SK-N-SH (cell line): ENCODE measurements around the gene PRKCH. TPM values are rescaled to one million over a fixed set of nuclear protein-coding genes. Genes with fewer than 3 reads are reported as not detected.

ENCODE experiments used
- CTCF ChIA-PET: fragments of 300-600, 350-600 bp; formaldehyde crosslinking; extraction: SDS; loops from one replicate; lab custom pipeline; 2021; lab: Yijun Ruan, JAX
- POLR2A ChIA-PET: fragments of 350-600 bp; sonication (Branson Sonifier 250); formaldehyde crosslinking; extraction: SDS; loops from one replicate; lab custom pipeline; 2020; ENCODE audit warnings: antibody characterized with exemption, inconsistent platforms; lab: Yijun Ruan, JAX
- DNase-seq: peaks from one replicate; pipeline ENCODE4 v3.0.0; 2012
- H2AFZ ChIP-seq: fragments of 200-600 bp; sonication (generic); 2 replicates; pipeline ENCODE4 v1.8.1; 2016; ENCODE audit warnings: antibody characterized with exemption, mild to moderate bottlenecking, low read depth
- H3F3A ChIP-seq: fragments of 200-600 bp; sonication (generic); replicated peaks from 2 replicates; pipeline ENCODE3; 2016; ENCODE audit warnings: antibody characterized with exemption, mild to moderate bottlenecking; ENCODE audit not compliant: insufficient read depth
- H3K27ac ChIP-seq, 2 experiments: fragments of 200-500 bp in 1 of 2; fragments of 200-600 bp in 1 of 2; sonication (Bioruptor generic) in 1 of 2; sonication (generic), shearing (Covaris generic) in 1 of 2; 2 replicates each; pipeline versions ENCODE4 v1.5.1 to v1.6.1; 2014 to 2016; ENCODE audit warnings: low read depth in 2 of 2, inconsistent platforms in 1 of 2, low read length in 1 of 2, mild to moderate bottlenecking in 1 of 2, mixed read lengths in 1 of 2
- H3K27me3 ChIP-seq: fragments of 200-600 bp; sonication (generic), shearing (Covaris generic); 2 replicates; pipeline ENCODE4 v1.6.1; 2016; ENCODE audit warnings: mixed run types; ENCODE audit not compliant: insufficient read depth
- H3K36me3 ChIP-seq, 2 experiments: fragments of 200-500 bp in 1 of 2; fragments of 200-600 bp in 1 of 2; sonication (Bioruptor generic) in 1 of 2; sonication (generic) in 1 of 2; replicated peaks in 1 of 2; 2 replicates each; pipeline versions ENCODE3 to v1.5.1; 2014 to 2016; ENCODE audit warnings: low read length in 1 of 2, mild to moderate bottlenecking in 1 of 2; ENCODE audit not compliant: insufficient read depth in 2 of 2, control insufficient read depth in 1 of 2
- H3K4me1 ChIP-seq, 2 experiments: fragments of 200-500 bp in 1 of 2; fragments of 200-600 bp in 1 of 2; sonication (Bioruptor generic) in 1 of 2; sonication (generic), shearing (Covaris generic) in 1 of 2; 2 replicates each; pipeline versions ENCODE4 v1.5.1 to v1.6.1; 2014 to 2016; ENCODE audit warnings: low read depth in 1 of 2, low read length in 1 of 2, mixed run types in 1 of 2; ENCODE audit not compliant: insufficient read depth in 2 of 2, control insufficient read depth in 1 of 2
- H3K4me2 ChIP-seq: fragments of 200-600 bp; sonication (generic), shearing (Covaris generic); 2 replicates; pipeline ENCODE4 v1.6.1; 2017; ENCODE audit warnings: mixed run types
- H3K4me3 ChIP-seq, 2 experiments: fragments of 200-500 bp in 1 of 2; fragments of 200-600 bp in 1 of 2; sonication (Bioruptor generic) in 1 of 2; sonication (generic), shearing (Covaris generic) in 1 of 2; 2 replicates each; pipeline versions ENCODE4 v1.5.1 to v1.8.1; 2014 to 2016; ENCODE audit warnings: low read depth in 2 of 2, inconsistent platforms in 1 of 2, low read length in 1 of 2, mild to moderate bottlenecking in 1 of 2, mixed read lengths in 1 of 2, moderate library complexity in 1 of 2
- H3K79me2 ChIP-seq: fragments of 200-600 bp; sonication (generic); 2 replicates; pipeline ENCODE4 v1.8.1; 2017; ENCODE audit warnings: mild to moderate bottlenecking; ENCODE audit not compliant: insufficient read depth
- H3K9ac ChIP-seq: fragments of 200-600 bp; sonication (generic); 2 replicates; pipeline ENCODE4 v1.6.1; 2017; ENCODE audit warnings: mixed run types
- H3K9me2 ChIP-seq: fragments of 200-600 bp; sonication (generic); 2 replicates; pipeline ENCODE4 v1.6.1; 2017; ENCODE audit warnings: mixed run types
- H3K9me3 ChIP-seq: fragments of 200-600 bp; sonication (generic); 2 replicates; pipeline ENCODE4 v1.6.1; 2017; ENCODE audit warnings: mixed run types, mild to moderate bottlenecking, moderate library complexity
- H4K20me1 ChIP-seq: fragments of 200-600 bp; sonication (generic); 2 replicates; pipeline ENCODE4 v1.6.1; 2017; ENCODE audit warnings: mild to moderate bottlenecking, mixed run types; ENCODE audit not compliant: insufficient read depth
- CHD2 ChIP-seq: fragments of 150-350 bp; IDR thresholded peaks from 2 replicates; pipeline ENCODE4 v1.6.1; 2018; ENCODE audit warnings: low read length; ENCODE audit not compliant: partially characterized antibody
- EP300 ChIP-seq, 2 experiments: IDR thresholded peaks; 2 replicates each; pipeline versions ENCODE4 v1.4.0 to v1.6.1; 2012; ENCODE audit warnings: borderline replicate concordance in 1 of 2, low read depth in 1 of 2, low read length in 1 of 2
- FOSL2 ChIP-seq: IDR thresholded peaks from 2 replicates; pipeline ENCODE4 v1.4.0; 2012; ENCODE audit warnings: low read depth, mild to moderate bottlenecking, moderate library complexity, borderline replicate concordance
- FOXM1 ChIP-seq: IDR thresholded peaks from 2 replicates; pipeline ENCODE4 v1.4.0; 2012; ENCODE audit warnings: low read depth, mild to moderate bottlenecking
- GABPA ChIP-seq: IDR thresholded peaks from 2 replicates; pipeline ENCODE4 v1.4.0; 2012; ENCODE audit warnings: low read depth, mild to moderate bottlenecking
- GATA2 ChIP-seq: sonication (generic); formaldehyde crosslinking; IDR thresholded peaks from 2 replicates; pipeline ENCODE4 v1.5.0; 2020; ENCODE audit warnings: mild to moderate bottlenecking, missing genetic modification reagents
- IRF3 ChIP-seq: fragments of 150-350 bp; IDR thresholded peaks from 2 replicates; pipeline ENCODE4 v1.6.1; 2016; ENCODE audit warnings: mild to moderate bottlenecking, low read depth, low read length
- JUND ChIP-seq: IDR thresholded peaks from 2 replicates; pipeline ENCODE4 v1.4.0; 2012
- MAX ChIP-seq: IDR thresholded peaks from 2 replicates; pipeline ENCODE4 v1.4.0; 2012; ENCODE audit warnings: low read depth
- MXI1 ChIP-seq: IDR thresholded peaks from 2 replicates; pipeline ENCODE4 v1.6.1; 2012; ENCODE audit warnings: mild to moderate bottlenecking, low read depth, low read length, improper control_type of control experiment
- NFIC ChIP-seq: IDR thresholded peaks from 2 replicates; pipeline ENCODE4 v1.4.0; 2012; ENCODE audit warnings: borderline replicate concordance
- PBX3 ChIP-seq: IDR thresholded peaks from 2 replicates; pipeline ENCODE4; 2012
- POLR2AphosphoS5 ChIP-seq: IDR thresholded peaks from 2 replicates; pipeline ENCODE4 v1.6.1; 2012; ENCODE audit warnings: low read depth, low read length
- RCOR1 ChIP-seq: fragments of 150-350 bp; IDR thresholded peaks from 2 replicates; pipeline ENCODE4 v1.6.1; 2017; ENCODE audit warnings: antibody characterized with exemption, low read length
- SMC3 ChIP-seq: IDR thresholded peaks from 2 replicates; pipeline ENCODE4 v1.6.1; 2012; ENCODE audit warnings: low read depth, low read length, improper control_type of control experiment
- TCF12 ChIP-seq: IDR thresholded peaks from 2 replicates; pipeline ENCODE4 v1.4.0; 2012
- TEAD4 ChIP-seq: IDR thresholded peaks from 2 replicates; pipeline ENCODE4 v1.4.0; 2012; ENCODE audit warnings: mild to moderate bottlenecking, borderline replicate concordance; ENCODE audit not compliant: insufficient read depth
- USF1 ChIP-seq: IDR thresholded peaks from 2 replicates; pipeline ENCODE4 v1.4.0; 2012; ENCODE audit warnings: low read depth, borderline replicate concordance
- USF2 ChIP-seq: fragments of 150-350 bp; IDR thresholded peaks from 2 replicates; pipeline ENCODE4 v1.6.1; 2017; ENCODE audit warnings: antibody characterized with exemption, low read length, low read depth, borderline replicate concordance
- YY1 ChIP-seq: IDR thresholded peaks from 2 replicates; pipeline ENCODE4 v1.4.0; 2012; ENCODE audit warnings: low read depth, mild to moderate bottlenecking
- WGBS: methylation state at CpG from one replicate; pipeline ENCODE4 v1.1.6; 2017; ENCODE audit warnings: low lambda C conversion rate; 5-methylcytosine and 5-hydroxymethylcytosine counted together
- polyA plus RNA-seq, 3 experiments: library from polyadenylated mRNA; depleted of rRNA; stranded (reverse); fragments of >200 nt; gene quantifications; 2 replicates each; pipeline ENCODE4 v1.2.3, GENCODE V29; 2012
- TF ChIP-seq, protein P1 (sequence below): fragments of 200-600 bp; sonication (generic); IDR thresholded peaks from 2 replicates; pipeline ENCODE4 v1.6.1; 2017; ENCODE audit warnings: antibody characterized with exemption, mild to moderate bottlenecking, moderate library complexity
- TF ChIP-seq, protein P2 (sequence below): IDR thresholded peaks from 2 replicates; pipeline ENCODE4 v1.6.1; 2012; ENCODE audit warnings: mild to moderate bottlenecking, low read depth, low read length, moderate library complexity

Gene PRKCH
- polyA plus RNA-seq, 1 of the 3 experiments (the other 2 are of a cell fraction) = 4.2 TPM

DNA sequence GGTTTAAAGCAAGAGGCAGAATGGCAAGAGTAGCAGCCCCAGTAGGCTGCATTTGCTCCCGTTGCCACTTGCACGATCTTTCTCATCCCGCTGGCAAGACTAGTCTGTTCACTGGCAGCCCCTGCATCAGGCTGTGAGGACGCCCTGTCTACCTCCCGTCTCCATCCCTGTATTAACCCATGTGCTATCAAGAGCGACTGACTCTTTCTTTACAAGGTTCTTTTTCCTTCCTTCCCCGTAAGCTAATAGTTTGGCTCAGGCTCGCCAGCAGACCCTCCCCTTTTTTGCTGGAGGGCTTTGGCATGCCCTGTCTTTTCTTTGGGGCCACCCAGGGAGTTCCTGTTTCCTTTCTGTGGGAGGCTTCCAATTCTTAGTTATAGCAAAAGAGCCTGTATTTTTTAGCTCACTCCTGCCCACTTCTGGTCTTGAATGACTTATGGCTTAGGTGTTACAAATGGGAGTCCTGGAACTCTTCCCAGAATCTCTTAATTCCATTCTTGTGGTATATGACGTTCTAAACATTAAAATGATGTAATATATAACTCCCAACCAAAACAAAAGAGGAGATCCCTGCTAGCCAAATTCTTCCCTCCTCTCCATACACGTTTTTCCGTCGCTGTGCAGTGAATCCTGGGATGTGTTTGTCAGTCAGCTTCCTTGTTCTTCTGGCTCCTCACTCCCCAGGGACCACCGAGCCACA lies 149.0 kb downstream of the PRKCH start:
- peak overlapping the region; percentile 79 for H3K4me2 ChIP-seq
- H2AFZ ChIP-seq = peak overlapping the region; percentile 53
- peak overlapping the region; percentile 17 to 67; a peak in 3 of 4 replicates for H3K4me3 ChIP-seq
- H3K27ac ChIP-seq = peak overlapping the region; percentile 89 to 100
- no peaks in the 10 kb centered on the region for H3K79me2 ChIP-seq
- WGBS = 15% methylated on average over 13 of the region's 13 CpGs
- H3K36me3 ChIP-seq = no peaks in the 10 kb centered on the region
- H3K9ac ChIP-seq = peak overlapping the region; percentile 62; the same call in 1 of the 2 replicates
- DNase-seq = peak; percentile 41
- H3F3A ChIP-seq = peaks cover 25% of the 10 kb centered on the region
- peaks cover 18 to 71% of the 10 kb centered on the region in 2 experiments for H3K4me1 ChIP-seq
- H3K9me2 ChIP-seq = no peaks in the 10 kb centered on the region
- H4K20me1 ChIP-seq = no peaks in the 10 kb centered on the region
- ChIA-PET CTCF (interaction anchor here (0.7 to 3.7 kb wide), 19 partner anchors 9 to 654 kb away, joined by 3 to 25 read pairs (median 5); partner anchors contain the start of gene SNAPC1), POLR2A (interaction anchor here (0.9 to 3.8 kb wide), 8 partner anchors 11 to 292 kb away, joined by 3 to 30 read pairs (median 5); partner anchors contain the start of genes HIF1A and SNAPC1)
- H3K9me3 ChIP-seq = no peaks in the 10 kb centered on the region
- H3K27me3 ChIP-seq = no peaks in the 10 kb centered on the region
- TF ChIP-seq USF2 = no peak
- TF ChIP-seq, protein P1, sequence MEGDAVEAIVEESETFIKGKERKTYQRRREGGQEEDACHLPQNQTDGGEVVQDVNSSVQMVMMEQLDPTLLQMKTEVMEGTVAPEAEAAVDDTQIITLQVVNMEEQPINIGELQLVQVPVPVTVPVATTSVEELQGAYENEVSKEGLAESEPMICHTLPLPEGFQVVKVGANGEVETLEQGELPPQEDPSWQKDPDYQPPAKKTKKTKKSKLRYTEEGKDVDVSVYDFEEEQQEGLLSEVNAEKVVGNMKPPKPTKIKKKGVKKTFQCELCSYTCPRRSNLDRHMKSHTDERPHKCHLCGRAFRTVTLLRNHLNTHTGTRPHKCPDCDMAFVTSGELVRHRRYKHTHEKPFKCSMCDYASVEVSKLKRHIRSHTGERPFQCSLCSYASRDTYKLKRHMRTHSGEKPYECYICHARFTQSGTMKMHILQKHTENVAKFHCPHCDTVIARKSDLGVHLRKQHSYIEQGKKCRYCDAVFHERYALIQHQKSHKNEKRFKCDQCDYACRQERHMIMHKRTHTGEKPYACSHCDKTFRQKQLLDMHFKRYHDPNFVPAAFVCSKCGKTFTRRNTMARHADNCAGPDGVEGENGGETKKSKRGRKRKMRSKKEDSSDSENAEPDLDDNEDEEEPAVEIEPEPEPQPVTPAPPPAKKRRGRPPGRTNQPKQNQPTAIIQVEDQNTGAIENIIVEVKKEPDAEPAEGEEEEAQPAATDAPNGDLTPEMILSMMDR = peak; percentile 54
- TF ChIP-seq GABPA = no peak
- TF ChIP-seq FOSL2 = 0 out of 2 replicates have a peak, but pooled peaks have one; percentile 8
- TF ChIP-seq MAX = peak; percentile 18; the same call in 1 of the 2 replicates
- TF ChIP-seq MXI1 = peak; percentile 37
- no peak for TF ChIP-seq YY1
- 0 out of 2 replicates have a peak, but pooled peaks have one; percentile 7 for TF ChIP-seq JUND
- TF ChIP-seq IRF3 = no peak
- TF ChIP-seq, protein P2, sequence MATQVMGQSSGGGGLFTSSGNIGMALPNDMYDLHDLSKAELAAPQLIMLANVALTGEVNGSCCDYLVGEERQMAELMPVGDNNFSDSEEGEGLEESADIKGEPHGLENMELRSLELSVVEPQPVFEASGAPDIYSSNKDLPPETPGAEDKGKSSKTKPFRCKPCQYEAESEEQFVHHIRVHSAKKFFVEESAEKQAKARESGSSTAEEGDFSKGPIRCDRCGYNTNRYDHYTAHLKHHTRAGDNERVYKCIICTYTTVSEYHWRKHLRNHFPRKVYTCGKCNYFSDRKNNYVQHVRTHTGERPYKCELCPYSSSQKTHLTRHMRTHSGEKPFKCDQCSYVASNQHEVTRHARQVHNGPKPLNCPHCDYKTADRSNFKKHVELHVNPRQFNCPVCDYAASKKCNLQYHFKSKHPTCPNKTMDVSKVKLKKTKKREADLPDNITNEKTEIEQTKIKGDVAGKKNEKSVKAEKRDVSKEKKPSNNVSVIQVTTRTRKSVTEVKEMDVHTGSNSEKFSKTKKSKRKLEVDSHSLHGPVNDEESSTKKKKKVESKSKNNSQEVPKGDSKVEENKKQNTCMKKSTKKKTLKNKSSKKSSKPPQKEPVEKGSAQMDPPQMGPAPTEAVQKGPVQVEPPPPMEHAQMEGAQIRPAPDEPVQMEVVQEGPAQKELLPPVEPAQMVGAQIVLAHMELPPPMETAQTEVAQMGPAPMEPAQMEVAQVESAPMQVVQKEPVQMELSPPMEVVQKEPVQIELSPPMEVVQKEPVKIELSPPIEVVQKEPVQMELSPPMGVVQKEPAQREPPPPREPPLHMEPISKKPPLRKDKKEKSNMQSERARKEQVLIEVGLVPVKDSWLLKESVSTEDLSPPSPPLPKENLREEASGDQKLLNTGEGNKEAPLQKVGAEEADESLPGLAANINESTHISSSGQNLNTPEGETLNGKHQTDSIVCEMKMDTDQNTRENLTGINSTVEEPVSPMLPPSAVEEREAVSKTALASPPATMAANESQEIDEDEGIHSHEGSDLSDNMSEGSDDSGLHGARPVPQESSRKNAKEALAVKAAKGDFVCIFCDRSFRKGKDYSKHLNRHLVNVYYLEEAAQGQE = no peak
- peak; percentile 44; the same call in 1 of the 2 replicates for TF ChIP-seq TCF12
- TF ChIP-seq RCOR1 = no peak
- no peak for TF ChIP-seq USF1
- peak in 1 of 2 experiments; percentile 69; a peak in 2 of 4 replicates for TF ChIP-seq EP300 (IDR thresholded peaks at IDR 0.05; ENCODE audit: borderline replicate concordance in 1 of 2, low read depth in 1 of 2, low read length in 1 of 2)
- TF ChIP-seq NFIC = peak; percentile 50; the same call in 1 of the 2 replicates
- TF ChIP-seq PBX3 = peak; percentile 52; the same call in 1 of the 2 replicates
- no peak for TF ChIP-seq FOXM1
- peak; percentile 68; the same call in 1 of the 2 replicates for TF ChIP-seq POLR2AphosphoS5
- TF ChIP-seq TEAD4 = no peak
- TF ChIP-seq GATA2 (CRISPR knock-in tag) = no peak
- peak; percentile 7 for TF ChIP-seq CHD2
- TF ChIP-seq SMC3 = peak; percentile 26; the same call in 1 of the 2 replicates
